Inflammatory macrophage treated with lipopolysaccharide for 1 hour (primary cell): ENCODE results near the gene SGIP1.

ENCODE experiments used
- DNase-seq, 2 donors: peaks; one replicate each; pipeline ENCODE4 v3.0.0-alpha.2; 2020 to 2022

SGIP1 gene

GRCh38 chr1:66533804-66534740 lies at the start of gene SGIP1:
Gene SGIP1 (plus strand): TSS chr1:66534153. CDS start chr1:66534359, 206 bp downstream.
- no peak for DNase-seq

- peak in 1 of 2 donors; percentile 74 for DNase-seq
Measured at GRCh38 chr1:66489151-66489550, 44.8 kb upstream of the SGIP1 start.

- DNase-seq, result peak in 1 of 2 donors; percentile 16
Measured at GRCh38 chr1:66489972-66490601, 43.9 kb upstream of the SGIP1 start.

- peak in 1 of 2 donors; percentile 74 for DNase-seq
Measured at GRCh38 chr1:66490816-66491215, 43.1 kb upstream of the SGIP1 start.

GRCh38 chr1:66492424-66492823 lies 41.5 kb upstream of the SGIP1 start:
- DNase-seq, result no peak

- no peak for DNase-seq
Measured at GRCh38 chr1:66493731-66494130, 40.2 kb upstream of the SGIP1 start.

GRCh38 chr1:66494482-66494881 lies 39.5 kb upstream of the SGIP1 start:
- DNase-seq, result no peak

GRCh38 chr1:66495495-66495894 lies 38.5 kb upstream of the SGIP1 start:
- DNase-seq, result no peak

GRCh38 chr1:66497910-66498309 lies 36.0 kb upstream of the SGIP1 start:
- no peak for DNase-seq

GRCh38 chr1:66500301-66500700 lies 33.7 kb upstream of the SGIP1 start:
- DNase-seq, result no peak

- DNase-seq, result no peak
Measured at GRCh38 chr1:66502086-66502485, 31.9 kb upstream of the SGIP1 start.

- DNase-seq, result peak; percentile 41 to 77
Measured at GRCh38 chr1:66503841-66504470, 30.0 kb upstream of the SGIP1 start.

GRCh38 chr1:66505671-66506392 lies 28.1 kb upstream of the SGIP1 start:
- no peak for DNase-seq

GRCh38 chr1:66506393-66506687 lies 27.6 kb upstream of the SGIP1 start:
- DNase-seq, result no peak

- DNase-seq, result no peak
Measured at GRCh38 chr1:66506991-66507390, 27.0 kb upstream of the SGIP1 start.

- no peak for DNase-seq
Measured at GRCh38 chr1:66510407-66510806, 23.5 kb upstream of the SGIP1 start.

GRCh38 chr1:66511118-66511517 lies 22.8 kb upstream of the SGIP1 start:
- no peak for DNase-seq

GRCh38 chr1:66517959-66518358 lies 16.0 kb upstream of the SGIP1 start:
- DNase-seq, result no peak

GRCh38 chr1:66518654-66519053 lies 15.3 kb upstream of the SGIP1 start:
- DNase-seq, result no peak

- no peak for DNase-seq
Measured at GRCh38 chr1:66519992-66520391, 14.0 kb upstream of the SGIP1 start.

- no peak for DNase-seq
Measured at GRCh38 chr1:66520655-66521054, 13.3 kb upstream of the SGIP1 start.

- DNase-seq, result peak; percentile 41 to 67
Measured at GRCh38 chr1:66521721-66522365, 12.1 kb upstream of the SGIP1 start.

GRCh38 chr1:66523562-66523961 lies 10.4 kb upstream of the SGIP1 start:
- no peak for DNase-seq
